HL-60 (cell line): ENCODE measurements around the gene CDK8.

ENCODE experiments used
- CTCF ChIP-seq: IDR thresholded peaks from one replicate; pipeline ENCODE4 v1.5.1; 2011; ENCODE audit warnings: low read length, control low read depth, inconsistent platforms; ENCODE audit not compliant: insufficient read depth
- SPI1 ChIP-seq: IDR thresholded peaks from 2 replicates; pipeline ENCODE4 v1.6.1; 2012; ENCODE audit warnings: low read depth, mild to moderate bottlenecking, borderline replicate concordance

DNA sequence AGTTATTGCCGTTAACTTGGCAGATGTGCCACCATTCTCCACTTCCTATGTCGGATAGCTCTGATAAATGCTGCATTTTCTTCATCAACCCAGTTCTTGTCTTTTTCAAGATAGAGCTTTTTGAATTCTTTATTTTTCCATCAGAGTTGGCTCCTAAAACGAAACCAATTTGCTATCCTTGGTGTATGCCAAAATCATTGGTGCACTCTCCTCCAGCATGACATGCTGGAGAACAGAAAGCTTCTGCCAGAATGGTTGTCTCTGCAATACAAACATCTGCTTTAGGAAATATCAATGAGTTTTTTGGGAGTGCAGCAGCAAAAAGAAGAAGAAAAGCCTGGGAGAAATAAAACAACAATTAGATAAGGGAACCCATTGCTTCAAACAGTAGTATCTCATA, 124.2 kb downstream of the CDK8 start:
- TF ChIP-seq SPI1 (no peak), CTCF (no peak)
